GM19351 (cell line): ENCODE results near the gene CUEDC1.
"Not testable (repeated sequence)": the region's sequence is repeated elsewhere in the genome, so short reads cannot be mapped to it uniquely, and the experiment has no call there.

Source experiments
- ATAC-seq: cut with Tn5 transposase; IDR thresholded peaks from one replicate; pipeline ENCODE4 v1.9.1; 2021; ENCODE audit warnings: mild to moderate bottlenecking, moderate library complexity; ENCODE audit not compliant: unreplicated experiment

Gene CUEDC1

GRCh38 chr17:57958391-57958790, 3.2 kb upstream of the CUEDC1 start:
- ATAC-seq: not testable (repeated sequence)

GRCh38 chr17:57957886-57958285, 2.7 kb upstream of the CUEDC1 start:
- no peak for ATAC-seq

GRCh38 chr17:57957120-57957850, 2.1 kb upstream of the CUEDC1 start:
- ATAC-seq: no peak

- ATAC-seq: peak; percentile 69
Measured at GRCh38 chr17:57956291-57957119, 1.3 kb upstream of the CUEDC1 start.

GRCh38 chr17:57954397-57955182, 622 bp downstream of the CUEDC1 start:
- ATAC-seq: peak; percentile 12

- no peak for ATAC-seq
Measured at GRCh38 chr17:57953705-57954396, 1.4 kb downstream of the CUEDC1 start.

- ATAC-seq: no peak
Measured at GRCh38 chr17:57953219-57953618, 2.0 kb downstream of the CUEDC1 start.

- no peak for ATAC-seq
Measured at GRCh38 chr17:57949649-57950048, 5.6 kb downstream of the CUEDC1 start.

GRCh38 chr17:57948555-57949420, 6.4 kb downstream of the CUEDC1 start:
- no peak for ATAC-seq

- ATAC-seq: no peak
Measured at GRCh38 chr17:57948169-57948554, 7.0 kb downstream of the CUEDC1 start.

- no peak for ATAC-seq
Measured at GRCh38 chr17:57947369-57947768, 7.8 kb downstream of the CUEDC1 start.

GRCh38 chr17:57946798-57947358, 8.3 kb downstream of the CUEDC1 start:
- peak; percentile 83 for ATAC-seq

GRCh38 chr17:57945996-57946797, 9.0 kb downstream of the CUEDC1 start:
- peak; percentile 6 for ATAC-seq

GRCh38 chr17:57944908-57945307, 10.3 kb downstream of the CUEDC1 start:
- ATAC-seq: no peak

GRCh38 chr17:57943645-57944044, 11.6 kb downstream of the CUEDC1 start:
- ATAC-seq: no peak

- no peak for ATAC-seq
Measured at GRCh38 chr17:57943140-57943539, 12.1 kb downstream of the CUEDC1 start.

- no peak for ATAC-seq
Measured at GRCh38 chr17:57941384-57942370, 13.5 kb downstream of the CUEDC1 start.
